Measurements from ENCODE around the gene WIPF1.

Gene WIPF1

DNA sequence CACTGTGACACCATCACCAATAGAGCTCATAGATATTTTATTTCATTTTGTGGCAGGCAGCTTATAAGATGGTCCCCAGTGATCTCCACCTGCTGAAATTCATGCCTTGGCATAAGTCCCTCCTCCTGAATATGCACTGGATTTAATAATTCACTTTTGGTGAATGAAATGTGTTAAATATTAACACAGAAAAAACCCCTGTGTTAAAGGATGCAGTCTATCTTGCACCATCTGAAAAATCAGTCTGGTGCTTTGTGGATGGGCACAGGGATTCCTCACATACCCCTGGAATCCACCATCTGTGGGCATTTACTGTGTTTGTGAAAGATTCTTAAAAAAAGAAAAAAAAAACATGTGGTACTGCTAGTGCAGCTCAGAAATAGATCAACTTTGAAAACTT lies 26.1 kb upstream of the WIPF1 start:
- H3K36me3 ChIP-seq (ENCODE audit: control insufficient read depth in 4 of 4, insufficient read depth in 4 of 4, low read length in 3 of 4) = peaks cover 8 to 79% (median 30%) of the 10 kb centered on the region in 4 experiments
- no peak for DNase-seq
- no peaks in the 10 kb centered on the region for H3K9me3 ChIP-seq (ENCODE audit: control extremely low read depth in 1 of 5, control insufficient read depth in 4 of 5, insufficient read depth in 2 of 5, low read depth in 1 of 5, low read length in 4 of 5)
- no peak overlapping the region for H3K4me3 ChIP-seq (ENCODE audit: control insufficient read depth in 1 of 7, extremely low read depth in 1 of 7, insufficient read depth in 4 of 7, low read depth in 2 of 7, low read length in 6 of 7)
- CTCF ChIA-PET = interaction anchor here (0.7 to 1.9 kb wide), 11 partner anchors 9 to 60 kb away, joined by 3 to 6 read pairs (median 4); partner anchors contain the start of gene WIPF1
- POLR2A ChIA-PET = interaction anchor here (0.6 kb wide), 1 partner anchor 9 kb away, joined by 4 read pairs; no protein-coding TSS in a partner anchor
- no peaks in the 10 kb centered on the region for H3K27me3 ChIP-seq (replicated peaks in 2 of 5; ENCODE audit: control insufficient read depth in 4 of 5, insufficient read depth in 5 of 5, low read length in 4 of 5)
- peaks cover 0 to 13% (median 0%) of the 10 kb centered on the region in 4 experiments for H3K4me1 ChIP-seq (ENCODE audit: control extremely low read depth in 1 of 4, control insufficient read depth in 4 of 4, insufficient read depth in 4 of 4, low read length in 3 of 4)
- no peak overlapping the region for H3K27ac ChIP-seq (ENCODE audit: insufficient read depth in 1 of 2, low read depth in 1 of 2, low read length in 2 of 2, poor library complexity in 1 of 2, severe bottlenecking in 2 of 2)

DNA sequence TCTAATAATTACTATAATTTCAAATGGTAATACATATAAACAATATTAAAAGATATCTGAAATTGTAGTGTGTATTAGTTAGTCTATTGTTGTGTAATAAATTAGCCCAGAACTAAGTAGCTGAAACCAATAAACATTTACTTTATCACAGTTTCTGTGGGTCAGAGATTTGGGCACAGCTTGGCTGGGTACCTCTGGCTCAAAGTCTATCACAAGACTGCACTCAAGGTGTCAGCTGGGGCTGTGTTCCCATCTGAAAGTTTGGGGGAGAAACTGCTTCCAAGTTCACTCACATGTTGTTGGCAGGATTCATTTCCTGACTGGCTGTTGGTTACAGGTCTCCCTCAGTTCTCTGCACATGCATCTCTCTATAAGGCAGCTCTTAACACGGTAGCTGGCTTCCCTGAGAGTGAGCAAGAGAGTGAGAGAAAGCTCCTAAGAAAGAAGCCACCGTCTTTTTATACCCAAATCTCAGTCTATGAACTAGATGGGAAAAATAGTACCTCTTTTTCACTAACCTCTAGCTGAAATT lies 25.6 kb upstream of the WIPF1 start:
- Histone ChIP-seq H3K27ac (ENCODE audit: insufficient read depth in 1 of 2, low read depth in 1 of 2, low read length in 2 of 2, poor library complexity in 1 of 2, severe bottlenecking in 2 of 2) (no peak overlapping the region), H3K27me3 (replicated peaks in 2 of 5; ENCODE audit: control insufficient read depth in 4 of 5, insufficient read depth in 5 of 5, low read length in 4 of 5) (no peaks in the 10 kb centered on the region), H3K4me3 (ENCODE audit: control insufficient read depth in 1 of 7, extremely low read depth in 1 of 7, insufficient read depth in 4 of 7, low read depth in 2 of 7, low read length in 6 of 7) (no peak overlapping the region), H3K4me1 (ENCODE audit: control extremely low read depth in 1 of 4, control insufficient read depth in 4 of 4, insufficient read depth in 4 of 4, low read length in 3 of 4) (peaks cover 3 to 19% (median 5%) of the 10 kb centered on the region in 4 experiments), H3K36me3 (ENCODE audit: control insufficient read depth in 4 of 4, insufficient read depth in 4 of 4, low read length in 3 of 4) (peaks cover 8 to 76% (median 26%) of the 10 kb centered on the region in 4 experiments), H3K9me3 (ENCODE audit: control extremely low read depth in 1 of 5, control insufficient read depth in 4 of 5, insufficient read depth in 2 of 5, low read depth in 1 of 5, low read length in 4 of 5) (no peaks in the 10 kb centered on the region)
- ChIA-PET POLR2A (no interaction called here), CTCF (interaction anchor here (0.7 to 1.9 kb wide), 10 partner anchors 10 to 60 kb away, joined by 3 to 6 read pairs (median 4); partner anchors contain the start of gene WIPF1)
- WGBS (ENCODE audit: insufficient coverage) = 100% methylated on average over 1 of the region's 2 CpGs
- DNase-seq = no peak

DNA sequence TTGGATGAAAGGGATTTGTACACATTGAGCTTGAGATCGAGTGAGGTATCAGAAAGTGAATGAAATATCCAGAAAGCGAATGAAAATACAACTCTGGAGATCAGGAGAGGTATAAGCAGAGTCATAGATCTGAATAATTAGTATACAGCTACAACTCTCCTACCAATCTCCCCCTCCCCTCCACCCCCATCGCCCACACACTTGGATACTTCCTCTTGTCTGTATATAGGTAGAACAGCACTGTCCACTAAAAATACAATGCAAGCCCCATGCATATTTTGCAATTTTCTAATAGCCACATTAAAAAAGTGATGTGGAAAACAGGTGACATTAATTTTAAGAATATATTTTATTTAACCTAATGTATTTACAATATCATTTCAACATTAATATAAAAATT lies 23.7 kb upstream of the WIPF1 start:
- Histone ChIP-seq H3K4me3 (ENCODE audit: control insufficient read depth in 1 of 7, extremely low read depth in 1 of 7, insufficient read depth in 4 of 7, low read depth in 2 of 7, low read length in 6 of 7) (no peak overlapping the region), H3K27me3 (replicated peaks in 2 of 5; ENCODE audit: control insufficient read depth in 4 of 5, insufficient read depth in 5 of 5, low read length in 4 of 5) (no peaks in the 10 kb centered on the region), H3K27ac (ENCODE audit: insufficient read depth in 1 of 2, low read depth in 1 of 2, low read length in 2 of 2, poor library complexity in 1 of 2, severe bottlenecking in 2 of 2) (no peak overlapping the region), H3K9me3 (ENCODE audit: control extremely low read depth in 1 of 5, control insufficient read depth in 4 of 5, insufficient read depth in 2 of 5, low read depth in 1 of 5, low read length in 4 of 5) (no peaks in the 10 kb centered on the region), H3K36me3 (ENCODE audit: control insufficient read depth in 4 of 4, insufficient read depth in 4 of 4, low read length in 3 of 4) (peaks cover 9 to 70% (median 22%) of the 10 kb centered on the region in 4 experiments), H3K4me1 (ENCODE audit: control extremely low read depth in 1 of 4, control insufficient read depth in 4 of 4, insufficient read depth in 4 of 4, low read length in 3 of 4) (peaks cover 3 to 30% (median 13%) of the 10 kb centered on the region in 4 experiments)
- DNase-seq = peak in 1 of 3 donors; percentile 32
- ChIA-PET CTCF (interaction anchor here (0.7 to 32.4 kb wide), 6 partner anchors 12 to 71 kb away, joined by 3 to 401 read pairs (median 3); no protein-coding TSS in a partner anchor), POLR2A (interaction anchor here (0.6 kb wide), 1 partner anchor 417 kb away, joined by 5 read pairs; no protein-coding TSS in a partner anchor)
- no CpG with 5 or more reads among the region's 3 CpGs for WGBS (ENCODE audit: insufficient coverage)

DNA sequence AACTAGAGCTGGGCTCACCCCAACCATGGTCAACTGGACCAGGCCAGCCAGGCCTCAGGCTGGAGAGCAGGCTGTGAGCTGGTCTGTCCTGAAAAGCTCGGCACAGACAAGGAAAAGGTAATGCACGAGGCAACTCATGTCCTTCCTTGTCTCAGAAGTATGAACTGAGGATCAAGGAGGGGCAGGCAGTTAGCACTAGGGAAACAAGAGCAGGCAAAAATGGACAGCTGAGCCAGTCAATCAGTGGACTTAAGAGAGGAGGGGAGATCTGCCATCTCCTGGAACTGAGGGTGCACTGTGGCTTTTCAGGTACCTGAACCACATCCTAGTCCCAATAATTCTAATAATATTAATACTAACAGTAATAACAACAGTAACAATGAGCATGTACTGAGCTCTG lies 20.6 kb upstream of the WIPF1 start:
- H3K4me1 ChIP-seq (ENCODE audit: control extremely low read depth in 1 of 4, control insufficient read depth in 4 of 4, insufficient read depth in 4 of 4, low read length in 3 of 4) = peaks cover 3 to 52% (median 25%) of the 10 kb centered on the region in 4 experiments
- H3K27ac ChIP-seq (ENCODE audit: insufficient read depth in 1 of 2, low read depth in 1 of 2, low read length in 2 of 2, poor library complexity in 1 of 2, severe bottlenecking in 2 of 2) = no peak overlapping the region
- peaks cover 3 to 51% (median 10%) of the 10 kb centered on the region in 4 experiments for H3K36me3 ChIP-seq (ENCODE audit: control insufficient read depth in 4 of 4, insufficient read depth in 4 of 4, low read length in 3 of 4)
- 82% methylated on average over 1 of the region's 2 CpGs for WGBS (ENCODE audit: insufficient coverage)
- DNase-seq = no peak
- CTCF ChIA-PET = interaction anchor here (0.9 to 32.4 kb wide), 4 partner anchors 14 to 74 kb away, joined by 3 to 401 read pairs (median 6); partner anchors contain the start of gene WIPF1
- no peaks in the 10 kb centered on the region for H3K27me3 ChIP-seq (replicated peaks in 2 of 5; ENCODE audit: control insufficient read depth in 4 of 5, insufficient read depth in 5 of 5, low read length in 4 of 5)
- POLR2A ChIA-PET = no interaction called here
- H3K4me3 ChIP-seq (ENCODE audit: control insufficient read depth in 1 of 7, extremely low read depth in 1 of 7, insufficient read depth in 4 of 7, low read depth in 2 of 7, low read length in 6 of 7) = no peak overlapping the region
- H3K9me3 ChIP-seq (ENCODE audit: control extremely low read depth in 1 of 5, control insufficient read depth in 4 of 5, insufficient read depth in 2 of 5, low read depth in 1 of 5, low read length in 4 of 5) = no peaks in the 10 kb centered on the region

DNA sequence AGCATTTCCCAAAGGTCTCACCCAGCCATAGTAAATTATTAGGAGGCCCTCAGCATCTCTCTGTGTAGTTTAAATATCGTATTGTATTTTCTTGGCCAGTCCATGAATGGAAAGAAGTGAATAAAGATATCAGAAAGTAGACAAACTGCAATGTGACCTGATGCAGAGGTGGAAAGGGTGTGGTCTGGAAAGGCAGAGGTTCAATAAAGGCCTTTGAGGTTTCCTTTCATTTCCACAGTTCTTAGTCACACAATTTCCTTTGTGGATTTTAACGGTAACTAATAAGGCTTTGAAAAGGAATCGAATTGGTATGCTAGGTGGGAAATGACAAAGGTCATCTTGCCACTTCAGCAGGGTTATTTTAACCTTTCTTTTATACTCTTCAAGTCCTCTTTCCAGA lies 20.1 kb upstream of the WIPF1 start:
- CTCF ChIA-PET = interaction anchor here (0.6 to 32.4 kb wide), 6 partner anchors 15 to 75 kb away, joined by 3 to 401 read pairs (median 6); partner anchors contain the start of gene WIPF1
- 100% methylated on average over 1 of the region's 3 CpGs for WGBS (ENCODE audit: insufficient coverage)
- Histone ChIP-seq H3K36me3 (ENCODE audit: control insufficient read depth in 4 of 4, insufficient read depth in 4 of 4, low read length in 3 of 4) (peaks cover 3 to 49% (median 10%) of the 10 kb centered on the region in 4 experiments), H3K27ac (ENCODE audit: insufficient read depth in 1 of 2, low read depth in 1 of 2, low read length in 2 of 2, poor library complexity in 1 of 2, severe bottlenecking in 2 of 2) (no peak overlapping the region), H3K4me3 (ENCODE audit: control insufficient read depth in 1 of 7, extremely low read depth in 1 of 7, insufficient read depth in 4 of 7, low read depth in 2 of 7, low read length in 6 of 7) (no peak overlapping the region), H3K27me3 (replicated peaks in 2 of 5; ENCODE audit: control insufficient read depth in 4 of 5, insufficient read depth in 5 of 5, low read length in 4 of 5) (no peaks in the 10 kb centered on the region), H3K4me1 (ENCODE audit: control extremely low read depth in 1 of 4, control insufficient read depth in 4 of 4, insufficient read depth in 4 of 4, low read length in 3 of 4) (peaks cover 3 to 52% (median 25%) of the 10 kb centered on the region in 4 experiments), H3K9me3 (ENCODE audit: control extremely low read depth in 1 of 5, control insufficient read depth in 4 of 5, insufficient read depth in 2 of 5, low read depth in 1 of 5, low read length in 4 of 5) (no peaks in the 10 kb centered on the region)
- DNase-seq = no peak
- POLR2A ChIA-PET = no interaction called here

- Histone ChIP-seq H3K27me3 (replicated peaks in 2 of 5; ENCODE audit: control insufficient read depth in 4 of 5, insufficient read depth in 5 of 5, low read length in 4 of 5) (no peaks in the 10 kb centered on the region), H3K36me3 (ENCODE audit: control insufficient read depth in 4 of 4, insufficient read depth in 4 of 4, low read length in 3 of 4) (peaks cover 3 to 45% (median 8%) of the 10 kb centered on the region in 4 experiments), H3K4me3 (ENCODE audit: control insufficient read depth in 1 of 7, extremely low read depth in 1 of 7, insufficient read depth in 4 of 7, low read depth in 2 of 7, low read length in 6 of 7) (no peak overlapping the region), H3K9me3 (ENCODE audit: control extremely low read depth in 1 of 5, control insufficient read depth in 4 of 5, insufficient read depth in 2 of 5, low read depth in 1 of 5, low read length in 4 of 5) (no peaks in the 10 kb centered on the region), H3K4me1 (ENCODE audit: control extremely low read depth in 1 of 4, control insufficient read depth in 4 of 4, insufficient read depth in 4 of 4, low read length in 3 of 4) (peaks cover 4 to 52% (median 25%) of the 10 kb centered on the region in 4 experiments), H3K27ac (ENCODE audit: insufficient read depth in 1 of 2, low read depth in 1 of 2, low read length in 2 of 2, poor library complexity in 1 of 2, severe bottlenecking in 2 of 2) (no peak overlapping the region)
- 100% methylated on average over 2 of the region's 2 CpGs for WGBS (ENCODE audit: insufficient coverage)
- DNase-seq = no peak
- ChIA-PET POLR2A (no interaction called here), CTCF (interaction anchor here (0.6 to 32.4 kb wide), 7 partner anchors 14 to 75 kb away, joined by 3 to 401 read pairs (median 5); no protein-coding TSS in a partner anchor)
Measured at GRCh38 chr2:174617120-174617519, 19.5 kb upstream of the WIPF1 start.

GRCh38 chr2:174615871-174616436 lies 18.4 kb upstream of the WIPF1 start:
- DNase-seq = peak in 1 of 3 donors; percentile 30
- Histone ChIP-seq H3K4me1 (ENCODE audit: control extremely low read depth in 1 of 4, control insufficient read depth in 4 of 4, insufficient read depth in 4 of 4, low read length in 3 of 4) (peaks cover 6 to 57% (median 27%) of the 10 kb centered on the region in 4 experiments), H3K36me3 (ENCODE audit: control insufficient read depth in 4 of 4, insufficient read depth in 4 of 4, low read length in 3 of 4) (peaks cover 3 to 41% (median 6%) of the 10 kb centered on the region in 4 experiments), H3K27me3 (replicated peaks in 2 of 5; ENCODE audit: control insufficient read depth in 4 of 5, insufficient read depth in 5 of 5, low read length in 4 of 5) (no peaks in the 10 kb centered on the region), H3K4me3 (ENCODE audit: control insufficient read depth in 1 of 7, extremely low read depth in 1 of 7, insufficient read depth in 4 of 7, low read depth in 2 of 7, low read length in 6 of 7) (no peak overlapping the region), H3K27ac (ENCODE audit: insufficient read depth in 1 of 2, low read depth in 1 of 2, low read length in 2 of 2, poor library complexity in 1 of 2, severe bottlenecking in 2 of 2) (no peak overlapping the region), H3K9me3 (ENCODE audit: control extremely low read depth in 1 of 5, control insufficient read depth in 4 of 5, insufficient read depth in 2 of 5, low read depth in 1 of 5, low read length in 4 of 5) (no peaks in the 10 kb centered on the region)
- ChIA-PET POLR2A (interaction anchor here (0.6 kb wide), 1 partner anchor 1536 kb away, joined by 5 read pairs; no protein-coding TSS in a partner anchor), CTCF (interaction anchor here (0.7 to 32.4 kb wide), 8 partner anchors 13 to 76 kb away, joined by 3 to 401 read pairs (median 5); no protein-coding TSS in a partner anchor)
- 83% methylated on average over 3 of the region's 4 CpGs for WGBS (ENCODE audit: insufficient coverage)
